HG02678 (cell line): Measurements from ENCODE around the gene BUD23.
"Not testable (repeated sequence)": the region's sequence is repeated elsewhere in the genome, so short reads cannot be mapped to it uniquely, and the experiment has no call there.

Experiments used
- ATAC-seq: cut with Tn5 transposase; IDR thresholded peaks from one replicate; pipeline ENCODE4 v1.9.1; 2021; ENCODE audit warnings: mild to moderate bottlenecking, moderate library complexity; ENCODE audit not compliant: unreplicated experiment

The BUD23 gene

GRCh38 chr7:73683056-73683787, at the start of gene BUD23, which contains the start of gene DNAJC30:
Gene BUD23 (plus strand): TSS chr7:73683597. CDS start chr7:73683626, 29 bp downstream.
Gene DNAJC30 (minus strand): TSS chr7:73683453. CDS start chr7:73683423, 30 bp downstream.
- peak; percentile 96 for ATAC-seq

GRCh38 chr7:73633844-73634243, 49.6 kb upstream of the BUD23 start:
- no peak for ATAC-seq

GRCh38 chr7:73635428-73636200, 47.8 kb upstream of the BUD23 start:
- no peak for ATAC-seq

GRCh38 chr7:73638911-73639310, 44.5 kb upstream of the BUD23 start:
- no peak for ATAC-seq

- ATAC-seq, result no peak
These were observed 40.6 kb upstream of the BUD23 start for GRCh38 chr7:73642834-73643233.

- ATAC-seq, result no peak
These were observed 38.6 kb upstream of the BUD23 start for GRCh38 chr7:73644688-73645286.

- no peak for ATAC-seq
These were observed 37.7 kb upstream of the BUD23 start for GRCh38 chr7:73645643-73646174.

GRCh38 chr7:73646785-73647724, 36.3 kb upstream of the BUD23 start:
- ATAC-seq, result no peak

GRCh38 chr7:73647725-73648592, 35.4 kb upstream of the BUD23 start:
- ATAC-seq, result no peak

- no peak for ATAC-seq
These were observed 34.6 kb upstream of the BUD23 start for GRCh38 chr7:73648593-73649332.

GRCh38 chr7:73649576-73649975, 33.8 kb upstream of the BUD23 start:
- ATAC-seq, result no peak

- ATAC-seq, result no peak
These were observed 32.9 kb upstream of the BUD23 start for GRCh38 chr7:73650524-73650923.

GRCh38 chr7:73652541-73652949, 30.9 kb upstream of the BUD23 start:
- no peak for ATAC-seq

- ATAC-seq, result not testable (repeated sequence)
These were observed 28.1 kb upstream of the BUD23 start for GRCh38 chr7:73655309-73655708.

- no peak for ATAC-seq
These were observed 23.4 kb upstream of the BUD23 start for GRCh38 chr7:73659983-73660382.

GRCh38 chr7:73660594-73660993, 22.8 kb upstream of the BUD23 start:
- not testable (repeated sequence) for ATAC-seq

GRCh38 chr7:73663033-73663432, 20.4 kb upstream of the BUD23 start:
- no peak for ATAC-seq

GRCh38 chr7:73667344-73668102, 15.9 kb upstream of the BUD23 start, which contains the start of gene VPS37D:
Gene VPS37D (plus strand): TSS chr7:73667831. CDS start chr7:73667959, 128 bp downstream.
- ATAC-seq, result peak; percentile 91
